WTC11 (cell line): ENCODE results near the gene HSPH1. TPM values are rescaled to one million over a fixed set of nuclear protein-coding genes. Genes with fewer than 3 reads are reported as not detected.

Experiments
- ATAC-seq: fragments of 200-7000 bp; cut with Tn5 transposase; 2 replicates; pipeline ENCODE4 v1.10.0; 2021; ENCODE audit warnings: mild to moderate bottlenecking, moderate library complexity
- CTCF ChIA-PET: fragments of 300-600 bp; sonication (Branson Sonifier 250); formaldehyde crosslinking; loops from one replicate; lab custom pipeline; 2021; ENCODE audit warnings: antibody characterized with exemption; lab: Charles Lee
- POLR2A ChIA-PET: fragments of 350-600 bp; sonication (Branson Sonifier 250); formaldehyde crosslinking; loops from one replicate; lab custom pipeline; 2021; ENCODE audit warnings: antibody characterized with exemption; lab: Charles Lee
- DNase-seq: peaks from one replicate; pipeline ENCODE4 v3.0.0; 2021; ENCODE audit warnings: low spot score
- H3K27ac Mint-ChIP-seq: 2 replicates; pipeline ENCODE4 v1.8.0; 2021; ENCODE audit warnings: mixed read lengths
- H3K27me3 Mint-ChIP-seq: 2 replicates; pipeline ENCODE4 v1.8.0; 2021; ENCODE audit warnings: low read depth, mild to moderate bottlenecking, moderate library complexity, mixed read lengths
- H3K36me3 Mint-ChIP-seq: 2 replicates; pipeline ENCODE4 v1.8.0; 2021; ENCODE audit warnings: mixed read lengths
- H3K4me1 Mint-ChIP-seq: 2 replicates; pipeline ENCODE4 v1.8.0; 2022; ENCODE audit warnings: mixed read lengths
- H3K4me3 Mint-ChIP-seq: 2 replicates; pipeline ENCODE4 v1.8.0; 2021; ENCODE audit warnings: mild to moderate bottlenecking, moderate library complexity, mixed read lengths
- H3K9me3 Mint-ChIP-seq: 2 replicates; pipeline ENCODE4 v1.8.0; 2021; ENCODE audit warnings: mixed read lengths
- ATF6 ChIP-seq: sonication (generic); formaldehyde crosslinking; IDR thresholded peaks from 2 replicates; pipeline ENCODE4 v1.8.1; 2023; ENCODE audit warnings: mild to moderate bottlenecking, missing genetic modification reagents
- E2F4 ChIP-seq: sonication (generic); formaldehyde crosslinking; IDR thresholded peaks from 2 replicates; pipeline ENCODE4 v1.8.1; 2022; ENCODE audit warnings: low read depth, mild to moderate bottlenecking, moderate library complexity, missing genetic modification reagents, borderline replicate concordance
- FOXP4 ChIP-seq: sonication (generic); formaldehyde crosslinking; IDR thresholded peaks from 2 replicates; pipeline ENCODE4 v1.8.0; 2022; ENCODE audit warnings: mild to moderate bottlenecking, missing genetic modification reagents
- GRHL2 ChIP-seq: fragments of 250-450 bp; sonication (Bioruptor Pico); IDR thresholded peaks from 2 replicates; pipeline ENCODE4 v1.8.0; 2022; ENCODE audit warnings: mild to moderate bottlenecking, moderate library complexity; ENCODE audit not compliant: insufficient replicate concordance, severe bottlenecking
- MAX ChIP-seq: sonication (generic); formaldehyde crosslinking; IDR thresholded peaks from 2 replicates; pipeline ENCODE4 v1.8.0; 2022; ENCODE audit warnings: mild to moderate bottlenecking, missing genetic modification reagents
- MYBL2 ChIP-seq: sonication (generic); formaldehyde crosslinking; IDR thresholded peaks from 2 replicates; pipeline ENCODE4 v1.8.1; 2023; ENCODE audit warnings: mild to moderate bottlenecking, moderate library complexity, missing genetic modification reagents
- NFE2L1 ChIP-seq: sonication (generic); formaldehyde crosslinking; IDR thresholded peaks from 2 replicates; pipeline ENCODE4 v1.8.1; 2023; ENCODE audit warnings: missing genetic modification reagents
- NR2C2 ChIP-seq: sonication (generic); formaldehyde crosslinking; IDR thresholded peaks from 2 replicates; pipeline ENCODE4 v1.8.0; 2022; ENCODE audit warnings: mild to moderate bottlenecking, missing genetic modification reagents
- RELA ChIP-seq: sonication (generic); formaldehyde crosslinking; IDR thresholded peaks from 2 replicates; pipeline ENCODE4 v1.8.1; 2022; ENCODE audit warnings: missing genetic modification reagents, mild to moderate bottlenecking, borderline replicate concordance
- TCF7 ChIP-seq: sonication (generic); formaldehyde crosslinking; IDR thresholded peaks from 2 replicates; pipeline ENCODE4 v1.8.0; 2022; ENCODE audit warnings: mild to moderate bottlenecking, low read depth, missing genetic modification reagents, moderate library complexity
- TEAD1 ChIP-seq: sonication (generic); formaldehyde crosslinking; IDR thresholded peaks from 2 replicates; pipeline ENCODE4 v1.8.0; 2022; ENCODE audit warnings: mild to moderate bottlenecking, missing genetic modification reagents
- ZNF425 ChIP-seq: fragments of 250-450 bp; sonication (Bioruptor Pico); conservative IDR thresholded peaks from 2 replicates; pipeline ENCODE4 v1.9.0; 2021; ENCODE audit warnings: mild to moderate bottlenecking
- ZNF671 ChIP-seq: fragments of 250-450 bp; sonication (Bioruptor Pico); IDR thresholded peaks from 2 replicates; pipeline ENCODE4 v1.8.0; 2021; ENCODE audit warnings: mild to moderate bottlenecking
- total RNA-seq: library from RNA; stranded (reverse); gene quantifications from 3 replicates; pipeline ENCODE4 v1.2.3, GENCODE V29; 2021
- TF ChIP-seq, protein P1 (sequence below): sonication (generic); formaldehyde crosslinking; IDR thresholded peaks from 2 replicates; pipeline ENCODE4 v1.8.0; 2023; ENCODE audit warnings: missing genetic modification reagents
- TF ChIP-seq, protein P2 (sequence below): fragments of 250-450 bp; sonication (Bioruptor Pico); IDR thresholded peaks from 2 replicates; pipeline ENCODE4 v1.9.0; 2021; ENCODE audit warnings: mild to moderate bottlenecking
- TF ChIP-seq, protein P3 (sequence below): sonication (generic); formaldehyde crosslinking; IDR thresholded peaks from 2 replicates; pipeline ENCODE4 v1.8.1; 2023; ENCODE audit warnings: mild to moderate bottlenecking, missing genetic modification reagents

The HSPH1 gene
- total RNA-seq, 1 experiment from 2014 or later, result 114 TPM

DNA sequence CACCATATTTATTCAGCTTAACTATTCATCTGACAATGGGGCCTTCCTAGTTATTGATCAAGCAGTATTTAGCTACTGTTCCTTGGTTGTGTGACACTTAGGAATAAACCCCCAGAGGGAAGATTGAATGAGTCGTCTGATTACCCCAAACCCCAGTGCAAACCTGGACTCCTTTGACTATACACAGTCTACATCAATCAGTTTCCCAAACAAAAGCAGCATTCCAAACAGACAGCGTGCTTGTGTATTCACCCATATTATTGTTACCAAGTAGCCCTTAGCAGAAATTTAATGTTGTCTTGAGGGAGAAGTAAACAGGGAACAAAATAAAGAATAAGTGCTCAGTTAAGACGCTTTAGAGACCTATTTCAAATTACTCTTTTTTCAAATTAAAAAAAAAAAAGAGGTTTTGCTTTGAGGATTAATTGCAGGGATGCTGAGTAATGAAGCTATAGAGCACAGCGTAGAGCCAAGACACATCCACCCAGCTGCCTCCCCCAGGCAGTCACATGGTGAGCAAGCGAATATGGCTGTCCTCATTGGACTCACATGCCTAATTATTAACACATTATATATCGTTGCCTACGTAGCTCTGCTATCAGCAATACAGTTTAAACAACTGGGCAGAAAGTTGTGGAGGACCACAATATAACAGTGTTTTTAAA lies 23.4 kb upstream of the HSPH1 start:
- Mint-ChIP-seq H3K4me3 (no peak overlapping the region), H3K27ac (no peak overlapping the region), H3K4me1 (peaks cover 6% of the 10 kb centered on the region), H3K27me3 (peaks cover 6% of the 10 kb centered on the region; the same call in 1 of the 2 replicates), H3K36me3 (peaks cover 5% of the 10 kb centered on the region; the same call in 1 of the 2 replicates), H3K9me3 (peaks cover 31% of the 10 kb centered on the region)
- ATAC-seq (no peak), DNase-seq (no peak)
- CTCF ChIA-PET, result no interaction called here
- POLR2A ChIA-PET, result no interaction called here
- TF ChIP-seq RELA (no peak), TEAD1 (no peak), ZNF425 (no peak), E2F4 (CRISPR knock-in tag) (no peak), ATF6 (no peak), MYBL2 (CRISPR knock-in tag) (no peak), FOXP4 (CRISPR knock-in tag) (no peak), NR2C2 (CRISPR knock-in tag) (no peak), NFE2L1 (no peak)
- TF ChIP-seq, protein P1, sequence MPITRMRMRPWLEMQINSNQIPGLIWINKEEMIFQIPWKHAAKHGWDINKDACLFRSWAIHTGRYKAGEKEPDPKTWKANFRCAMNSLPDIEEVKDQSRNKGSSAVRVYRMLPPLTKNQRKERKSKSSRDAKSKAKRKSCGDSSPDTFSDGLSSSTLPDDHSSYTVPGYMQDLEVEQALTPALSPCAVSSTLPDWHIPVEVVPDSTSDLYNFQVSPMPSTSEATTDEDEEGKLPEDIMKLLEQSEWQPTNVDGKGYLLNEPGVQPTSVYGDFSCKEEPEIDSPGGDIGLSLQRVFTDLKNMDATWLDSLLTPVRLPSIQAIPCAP (CRISPR knock-in tag), result no peak

- no peak for DNase-seq
- TF ChIP-seq MAX (CRISPR knock-in tag) (no peak), MYBL2 (CRISPR knock-in tag) (no peak), TCF7 (no peak), ZNF671 (CRISPR knock-in tag) (no peak), GRHL2 (CRISPR knock-in tag) (no peak)
- TF ChIP-seq, protein P2, sequence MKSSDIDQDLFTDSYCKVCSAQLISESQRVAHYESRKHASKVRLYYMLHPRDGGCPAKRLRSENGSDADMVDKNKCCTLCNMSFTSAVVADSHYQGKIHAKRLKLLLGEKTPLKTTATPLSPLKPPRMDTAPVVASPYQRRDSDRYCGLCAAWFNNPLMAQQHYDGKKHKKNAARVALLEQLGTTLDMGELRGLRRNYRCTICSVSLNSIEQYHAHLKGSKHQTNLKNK (CRISPR knock-in tag), result no peak
- TF ChIP-seq, protein P3, sequence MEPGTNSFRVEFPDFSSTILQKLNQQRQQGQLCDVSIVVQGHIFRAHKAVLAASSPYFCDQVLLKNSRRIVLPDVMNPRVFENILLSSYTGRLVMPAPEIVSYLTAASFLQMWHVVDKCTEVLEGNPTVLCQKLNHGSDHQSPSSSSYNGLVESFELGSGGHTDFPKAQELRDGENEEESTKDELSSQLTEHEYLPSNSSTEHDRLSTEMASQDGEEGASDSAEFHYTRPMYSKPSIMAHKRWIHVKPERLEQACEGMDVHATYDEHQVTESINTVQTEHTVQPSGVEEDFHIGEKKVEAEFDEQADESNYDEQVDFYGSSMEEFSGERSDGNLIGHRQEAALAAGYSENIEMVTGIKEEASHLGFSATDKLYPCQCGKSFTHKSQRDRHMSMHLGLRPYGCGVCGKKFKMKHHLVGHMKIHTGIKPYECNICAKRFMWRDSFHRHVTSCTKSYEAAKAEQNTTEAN, result no peak
- H3K4me1 Mint-ChIP-seq, result peaks cover 6% of the 10 kb centered on the region
- peaks cover 4% of the 10 kb centered on the region; the same call in 1 of the 2 replicates for H3K27me3 Mint-ChIP-seq
- peaks cover 5% of the 10 kb centered on the region; the same call in 1 of the 2 replicates for H3K36me3 Mint-ChIP-seq
- ChIA-PET CTCF (no interaction called here), POLR2A (no interaction called here)
- H3K4me3 Mint-ChIP-seq, result no peak overlapping the region
- no peak for ATAC-seq
- H3K9me3 Mint-ChIP-seq, result peaks cover 28% of the 10 kb centered on the region
- no peak overlapping the region for H3K27ac Mint-ChIP-seq
Measured at GRCh38 chr13:31184451-31184850, 22.7 kb upstream of the HSPH1 start.
